Colon (tissue), 2 donors: Measurements from ENCODE around the gene DUSP10.

ENCODE experiments used
- FAIRE-seq: peaks from 2 replicates; lab custom pipeline; 2012; peaks lifted over from hg19 to GRCh38; lab: Jason Lieb, UNC
- donor health status: control.
- donor health status: control.

The DUSP10 gene

DNA sequence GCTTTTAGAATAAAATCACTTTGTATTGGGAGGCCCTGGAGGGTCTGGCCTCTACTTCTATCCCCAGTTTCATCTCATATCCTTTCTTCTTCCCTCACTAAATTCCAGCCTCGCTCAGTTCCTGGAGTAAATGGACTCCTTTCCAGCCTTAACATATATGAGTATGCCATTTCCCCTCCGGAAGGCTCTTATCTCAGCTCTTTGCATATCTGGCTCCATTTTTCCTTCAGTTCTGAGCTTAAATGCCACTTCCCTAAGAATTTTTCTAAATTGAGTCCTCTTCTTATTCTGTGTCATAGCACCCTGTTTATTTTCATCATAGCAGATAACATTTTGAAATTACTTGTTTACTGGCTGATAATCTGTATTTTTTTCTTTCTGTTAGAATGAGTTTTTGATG lies 20.2 kb upstream of the DUSP10 start:
- no peak for FAIRE-seq

GRCh38 chr1:221761354-221762002 lies 19.6 kb upstream of the DUSP10 start:
- no peak for FAIRE-seq

DNA sequence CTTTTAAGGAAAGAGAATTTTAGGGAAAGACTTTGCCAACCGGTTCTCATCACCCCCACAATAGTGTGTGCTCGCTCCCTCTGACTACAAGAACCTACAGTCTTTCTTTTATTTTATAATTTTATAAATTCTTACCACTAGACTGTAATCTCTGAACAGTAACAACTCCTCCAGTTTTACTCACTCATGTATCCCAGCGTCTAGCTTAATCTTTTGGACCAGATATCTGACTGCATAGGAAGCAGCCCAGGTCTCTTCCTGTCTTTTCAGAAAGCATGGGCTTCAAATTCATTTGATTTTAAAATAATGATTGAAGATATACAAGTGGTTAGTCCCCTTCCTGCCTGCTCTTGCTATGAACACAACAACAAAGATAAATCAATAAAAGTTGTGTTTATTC lies 19.0 kb upstream of the DUSP10 start:
- FAIRE-seq: no peak

GRCh38 chr1:221759436-221759835 lies 17.5 kb upstream of the DUSP10 start:
- no peak for FAIRE-seq

GRCh38 chr1:221758455-221758854 lies 16.6 kb upstream of the DUSP10 start:
- FAIRE-seq: no peak

DNA sequence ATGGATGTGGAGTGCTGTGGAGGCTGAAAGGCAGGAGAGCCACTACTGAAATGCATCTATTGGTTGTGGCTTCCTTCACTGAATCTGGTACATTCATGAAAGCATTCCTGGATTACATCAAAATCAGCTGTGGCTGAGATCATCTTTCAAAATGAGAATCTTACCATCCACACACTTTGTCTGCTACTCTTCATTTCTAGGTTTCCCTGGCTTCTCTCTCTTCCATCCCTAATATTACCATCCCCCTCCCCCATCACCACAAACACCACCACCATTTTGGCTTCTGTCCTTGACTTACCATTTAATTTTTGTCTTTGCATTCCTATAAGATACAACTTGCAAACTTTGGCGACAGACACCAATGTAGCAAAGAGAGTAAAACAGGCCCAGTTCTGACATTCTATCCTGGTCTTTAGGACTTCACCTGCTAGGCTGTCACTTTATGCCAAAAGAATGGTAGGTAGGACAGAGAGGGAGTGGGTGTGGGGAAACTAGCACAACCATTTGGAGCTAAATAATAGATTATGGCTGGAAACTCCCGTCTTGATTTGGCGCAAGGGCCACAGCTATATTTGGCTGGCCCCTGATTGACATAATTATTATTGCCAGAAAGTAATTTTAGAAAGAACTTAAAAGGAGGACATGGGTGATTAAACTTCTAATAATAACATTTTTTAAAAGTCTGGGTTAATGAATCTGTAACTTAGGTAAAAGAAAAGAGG lies 15.1 kb upstream of the DUSP10 start:
- FAIRE-seq: no peak

- FAIRE-seq: no peak
Measured at GRCh38 chr1:221753828-221754188, 11.9 kb upstream of the DUSP10 start.

- FAIRE-seq: no peak
Measured at GRCh38 chr1:221751226-221751887, 9.5 kb upstream of the DUSP10 start.

DNA sequence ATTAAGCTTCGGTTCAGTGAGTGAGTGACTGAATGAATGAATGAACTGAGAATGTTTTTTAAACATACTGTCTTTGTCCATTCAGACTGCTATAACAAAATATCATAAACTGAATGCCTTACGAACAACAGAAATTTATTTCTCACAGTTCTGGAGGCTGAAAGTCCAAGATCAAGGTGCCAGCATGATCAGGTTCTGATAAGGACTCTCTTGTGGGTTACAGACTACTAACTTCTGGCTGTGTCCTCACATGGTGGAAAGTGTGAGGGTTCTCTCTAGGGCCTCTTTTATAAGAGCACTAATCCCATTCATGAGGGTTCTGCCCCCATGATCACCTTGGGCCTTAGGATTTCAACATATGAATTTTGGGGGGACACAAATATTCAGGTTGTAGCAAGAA lies 7.1 kb upstream of the DUSP10 start:
- FAIRE-seq: no peak

DNA sequence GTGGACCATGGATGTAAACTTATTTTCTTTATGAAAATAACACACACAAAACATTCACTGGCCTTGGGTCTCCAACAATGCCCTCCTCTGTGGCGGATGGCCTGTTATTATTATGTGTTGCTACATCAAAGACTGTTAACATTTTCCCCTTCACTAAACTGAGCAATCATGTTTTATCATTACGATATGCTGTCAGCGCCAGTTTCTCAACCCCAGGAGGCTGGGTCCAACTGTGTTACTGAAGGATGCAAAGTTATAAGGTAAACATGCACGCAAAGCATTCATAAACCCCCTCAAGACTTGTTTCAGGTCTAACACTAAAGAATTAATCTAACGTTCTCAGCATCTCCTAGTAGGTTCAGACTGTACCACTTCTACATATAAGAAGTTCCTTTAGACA lies 6.0 kb upstream of the DUSP10 start:
- no peak for FAIRE-seq

GRCh38 chr1:221743416-221744208 lies 1.7 kb upstream of the DUSP10 start:
- no peak for FAIRE-seq

DNA sequence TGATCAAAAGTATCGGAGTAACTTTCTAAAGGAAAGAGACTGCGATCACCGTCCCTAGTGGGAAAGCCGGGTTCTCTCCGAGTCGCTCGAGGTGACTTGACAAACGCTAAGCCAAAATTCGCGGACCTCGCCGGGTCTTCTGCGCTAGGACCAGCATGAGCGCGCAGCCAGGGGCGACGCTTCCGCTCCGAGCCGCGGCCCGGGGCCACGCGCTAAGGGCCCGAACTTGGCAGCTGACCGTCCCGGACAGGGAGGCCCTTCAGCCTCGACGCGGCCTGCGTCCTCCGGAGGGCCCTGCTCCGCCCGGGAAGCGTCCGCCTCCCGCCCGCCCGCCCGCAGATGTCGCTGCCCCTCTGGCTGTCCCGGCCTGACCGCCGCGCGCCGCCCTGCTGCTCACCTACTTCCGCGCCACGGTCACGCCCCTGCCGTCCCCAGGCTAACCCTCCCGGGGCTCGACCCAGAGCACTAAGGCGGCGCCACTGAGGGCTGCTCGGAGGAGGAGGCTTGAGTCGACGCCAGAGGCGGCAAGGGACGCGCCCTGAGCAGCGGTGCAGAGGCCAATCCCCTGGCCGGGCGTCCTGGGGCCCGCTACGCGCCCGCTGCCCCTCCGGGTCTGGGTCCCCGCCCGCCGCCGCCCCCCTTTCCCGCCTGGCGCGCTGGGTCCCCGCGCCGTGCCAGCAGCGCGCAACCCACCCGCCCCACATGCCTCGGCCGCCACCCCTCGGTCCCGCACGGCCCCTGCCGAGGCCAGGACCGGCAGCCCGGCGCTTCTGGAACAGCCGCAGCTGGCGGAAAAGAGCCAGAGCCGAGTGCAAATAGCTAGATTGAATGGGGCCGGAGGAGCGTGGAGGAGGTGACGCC lies 896 bp upstream of the DUSP10 start:
- no peak for FAIRE-seq

- no peak for FAIRE-seq
Measured at GRCh38 chr1:221740993-221741702, 741 bp downstream of the DUSP10 start.

- no peak for FAIRE-seq
Measured at GRCh38 chr1:221740369-221740992, 1.4 kb downstream of the DUSP10 start.

DNA sequence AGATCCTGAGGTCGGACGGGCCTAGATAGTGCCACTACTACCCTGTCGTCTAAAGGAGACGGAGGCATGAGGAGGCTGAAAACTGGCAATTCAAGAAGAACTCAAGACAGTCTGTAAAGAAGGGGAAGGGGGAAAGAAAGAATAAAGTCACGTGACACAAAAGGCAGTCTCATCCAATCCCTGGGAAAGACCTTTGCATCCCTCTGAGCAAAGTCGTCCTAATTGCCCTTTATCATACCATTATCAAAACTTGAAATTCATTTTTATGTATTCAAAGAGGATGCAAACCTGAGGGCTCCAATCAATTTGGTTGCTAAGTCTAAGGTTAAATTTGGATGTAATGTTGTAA lies 2.2 kb downstream of the DUSP10 start:
- no peak for FAIRE-seq

- FAIRE-seq: no peak
Measured at GRCh38 chr1:221739018-221739676, 2.7 kb downstream of the DUSP10 start.

GRCh38 chr1:221736714-221737113 lies 5.2 kb downstream of the DUSP10 start:
- no peak for FAIRE-seq

DNA sequence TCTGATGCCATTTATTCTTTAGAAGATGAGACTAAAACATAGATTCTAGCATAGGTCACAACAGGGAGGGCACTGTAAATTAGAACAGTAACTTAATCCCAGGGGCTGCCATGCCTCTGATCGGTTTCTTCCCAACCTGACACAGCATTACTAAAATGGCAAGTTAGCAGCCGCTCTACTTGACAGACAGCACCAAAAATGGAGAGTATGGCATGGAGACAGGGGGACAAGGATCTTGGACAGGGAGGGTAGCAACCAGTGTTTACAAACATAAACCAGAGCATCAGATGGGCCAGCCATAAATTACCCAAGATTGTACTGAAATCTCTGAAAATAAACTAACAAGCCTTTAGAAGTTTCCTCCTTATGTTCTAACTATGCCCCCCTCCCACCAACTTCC lies 5.9 kb downstream of the DUSP10 start:
- FAIRE-seq: no peak

- FAIRE-seq: no peak
Measured at GRCh38 chr1:221734187-221734586, 7.7 kb downstream of the DUSP10 start.

GRCh38 chr1:221732052-221732451 lies 9.8 kb downstream of the DUSP10 start:
- FAIRE-seq: no peak
